ENCODE measurements around the gene EHBP1L1. TPM values are rescaled to one million over a fixed set of nuclear protein-coding genes. Genes with fewer than 3 reads are reported as not detected.

The EHBP1L1 gene
- total RNA-seq, 1 experiment from 2014 or later = 19.6 TPM

DNA sequence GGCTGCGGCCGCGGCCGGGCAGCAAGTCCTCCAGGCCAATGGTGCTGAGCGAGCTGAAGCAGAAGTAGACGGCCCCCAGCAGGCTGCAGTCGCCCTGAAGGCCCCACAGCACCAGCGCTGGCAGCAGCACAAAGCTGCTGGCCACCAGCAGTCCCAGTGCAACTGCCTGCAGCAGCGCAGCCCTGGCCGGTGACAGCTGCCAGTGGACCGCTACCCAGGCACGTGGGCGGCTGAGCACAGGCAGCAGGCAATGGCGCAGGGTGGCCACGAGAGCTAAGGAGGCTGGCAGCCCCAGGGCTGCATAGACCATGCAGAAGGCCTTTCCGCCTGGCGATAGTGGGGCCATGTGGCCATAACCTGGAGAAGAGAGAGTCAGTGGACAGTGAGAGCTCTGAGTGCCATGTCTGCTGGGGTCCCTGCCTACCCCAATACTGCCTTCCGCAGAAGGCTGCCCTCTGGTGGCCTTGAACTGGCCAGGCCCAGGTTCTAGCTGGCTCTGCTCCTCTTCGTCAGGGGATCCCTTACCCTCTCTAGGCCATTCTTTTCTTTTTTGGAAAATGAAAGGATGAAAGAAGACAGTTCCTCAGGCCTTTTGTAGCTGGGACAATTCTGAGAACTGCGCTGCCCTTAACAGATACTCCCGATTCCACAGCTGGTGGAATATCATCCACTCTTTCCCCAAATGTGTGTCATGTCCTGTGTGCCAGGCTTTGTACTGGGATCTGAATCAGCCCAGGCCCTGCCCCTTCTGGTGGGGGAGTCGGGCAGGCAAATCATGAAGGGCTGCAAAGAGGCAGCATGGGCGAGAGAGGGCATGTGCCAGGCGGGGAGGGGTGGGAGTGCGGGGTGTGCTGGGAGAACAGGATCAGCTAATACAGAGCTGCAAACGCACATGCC is 17.9 kb downstream of the EHBP1L1 start:
- intact Hi-C loops (cut with micrococcal nuclease; ENCODE audit: unreplicated experiment) = loop anchor here (2.0 kb wide), 1 partner anchor 19 kb away; no protein-coding TSS in a partner anchor
- no peaks in the 10 kb centered on the region for H3K27me3 ChIP-seq (replicated peaks; ENCODE audit: control insufficient read depth, insufficient read depth, low read length)
- no peaks in the 10 kb centered on the region for H3K9me3 Mint-ChIP-seq (ENCODE audit: unreplicated experiment)
- no peaks in the 10 kb centered on the region for H3K4me1 Mint-ChIP-seq (ENCODE audit: low read depth, unreplicated experiment)
- POLR2A ChIA-PET = no interaction called here
- TF ChIP-seq, protein P1, sequence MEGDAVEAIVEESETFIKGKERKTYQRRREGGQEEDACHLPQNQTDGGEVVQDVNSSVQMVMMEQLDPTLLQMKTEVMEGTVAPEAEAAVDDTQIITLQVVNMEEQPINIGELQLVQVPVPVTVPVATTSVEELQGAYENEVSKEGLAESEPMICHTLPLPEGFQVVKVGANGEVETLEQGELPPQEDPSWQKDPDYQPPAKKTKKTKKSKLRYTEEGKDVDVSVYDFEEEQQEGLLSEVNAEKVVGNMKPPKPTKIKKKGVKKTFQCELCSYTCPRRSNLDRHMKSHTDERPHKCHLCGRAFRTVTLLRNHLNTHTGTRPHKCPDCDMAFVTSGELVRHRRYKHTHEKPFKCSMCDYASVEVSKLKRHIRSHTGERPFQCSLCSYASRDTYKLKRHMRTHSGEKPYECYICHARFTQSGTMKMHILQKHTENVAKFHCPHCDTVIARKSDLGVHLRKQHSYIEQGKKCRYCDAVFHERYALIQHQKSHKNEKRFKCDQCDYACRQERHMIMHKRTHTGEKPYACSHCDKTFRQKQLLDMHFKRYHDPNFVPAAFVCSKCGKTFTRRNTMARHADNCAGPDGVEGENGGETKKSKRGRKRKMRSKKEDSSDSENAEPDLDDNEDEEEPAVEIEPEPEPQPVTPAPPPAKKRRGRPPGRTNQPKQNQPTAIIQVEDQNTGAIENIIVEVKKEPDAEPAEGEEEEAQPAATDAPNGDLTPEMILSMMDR (IDR thresholded peaks at IDR 0.05; ENCODE audit: insufficient read depth in 1 of 2, low read depth in 1 of 2, low read length in 1 of 2, severe bottlenecking in 1 of 2, unreplicated experiment in 1 of 2) = peak; percentile 64 to 68
- peaks cover 25% of the 10 kb centered on the region for H3K36me3 Mint-ChIP-seq (ENCODE audit: insufficient read depth, unreplicated experiment)
- peak overlapping the region; percentile 45 for H3K4me3 Mint-ChIP-seq (ENCODE audit: unreplicated experiment)
- H3K27me3 Mint-ChIP-seq (ENCODE audit: insufficient read depth, unreplicated experiment) = no peaks in the 10 kb centered on the region
- H3K27ac Mint-ChIP-seq (ENCODE audit: unreplicated experiment) = no peak overlapping the region
- H3K36me3 ChIP-seq (ENCODE audit: control insufficient read depth, insufficient read depth, low read length) = peaks cover 4% of the 10 kb centered on the region
- BruUV-seq (replicated peaks) = no TSS peak
- CTCF ChIA-PET = interaction anchor here (0.5 to 1.8 kb wide), 13 partner anchors 10 to 294 kb away, joined by 3 to 22 read pairs (median 4); partner anchors contain the start of genes EHBP1L1, FAM89B, FIBP and PCNX3
- no peaks in the 10 kb centered on the region for H3K9me3 ChIP-seq
- no peak overlapping the region for H3K4me3 ChIP-seq (ENCODE audit: low read depth, low read length)
- peak in 1 of 2 experiments; percentile 54 for DNase-seq
- H3K4me1 ChIP-seq = peaks cover 5% of the 10 kb centered on the region; the same call in 1 of the 2 replicates

DNA sequence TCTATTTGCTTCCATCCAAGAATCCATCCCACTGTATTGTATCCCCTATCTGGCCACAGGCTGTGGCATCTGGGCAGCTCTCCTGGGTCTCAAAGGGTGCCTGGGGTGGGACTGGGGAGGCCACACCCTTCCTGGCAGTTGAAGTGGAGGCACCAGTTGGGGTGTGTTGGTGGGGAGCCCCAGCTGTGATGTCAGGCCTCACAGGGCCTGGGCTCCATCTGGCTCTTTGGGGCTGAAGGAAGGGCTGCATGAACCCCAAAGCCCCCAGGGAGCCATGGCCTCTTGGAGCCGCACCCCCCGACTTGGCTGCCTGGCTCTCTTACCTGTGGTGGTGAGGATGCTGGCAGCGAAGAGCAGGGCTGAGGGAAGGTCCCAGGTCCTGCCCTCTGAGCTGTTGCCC is 19.3 kb downstream of the EHBP1L1 start:
- peaks cover 4% of the 10 kb centered on the region for H3K36me3 ChIP-seq (ENCODE audit: control insufficient read depth, insufficient read depth, low read length)
- no peaks in the 10 kb centered on the region for H3K27me3 ChIP-seq (replicated peaks; ENCODE audit: control insufficient read depth, insufficient read depth, low read length)
- no peaks in the 10 kb centered on the region for H3K9me3 ChIP-seq
- no peak overlapping the region for H3K27ac Mint-ChIP-seq (ENCODE audit: unreplicated experiment)
- BruUV-seq (replicated peaks) = no TSS peak
- CTCF ChIA-PET = interaction anchor here (0.8 to 1.8 kb wide), 2 partner anchors 19 to 21 kb away, joined by 3 to 5 read pairs; partner anchors contain the start of gene EHBP1L1
- no peak overlapping the region for H3K4me3 Mint-ChIP-seq (ENCODE audit: unreplicated experiment)
- intact Hi-C loops (cut with micrococcal nuclease; ENCODE audit: unreplicated experiment) = no loop called here
- POLR2A ChIA-PET = no interaction called here
- peaks cover 33% of the 10 kb centered on the region for H3K36me3 Mint-ChIP-seq (ENCODE audit: insufficient read depth, unreplicated experiment)
- no peak overlapping the region for H3K4me3 ChIP-seq (ENCODE audit: low read depth, low read length)
- peaks cover 5% of the 10 kb centered on the region; the same call in 1 of the 2 replicates for H3K4me1 ChIP-seq
- no peaks in the 10 kb centered on the region for H3K4me1 Mint-ChIP-seq (ENCODE audit: low read depth, unreplicated experiment)
- DNase-seq = no peak
- TF ChIP-seq, protein P1 (IDR thresholded peaks at IDR 0.05; ENCODE audit: insufficient read depth in 1 of 2, low read depth in 1 of 2, low read length in 1 of 2, severe bottlenecking in 1 of 2, unreplicated experiment in 1 of 2) = no peak
- no peaks in the 10 kb centered on the region for H3K9me3 Mint-ChIP-seq (ENCODE audit: unreplicated experiment)
- H3K27me3 Mint-ChIP-seq (ENCODE audit: insufficient read depth, unreplicated experiment) = no peaks in the 10 kb centered on the region

- peaks cover 30% of the 10 kb centered on the region for H3K36me3 Mint-ChIP-seq (ENCODE audit: insufficient read depth, unreplicated experiment)
- Histone ChIP-seq H3K4me3 (ENCODE audit: low read depth, low read length) (no peak within 1 kb of the TSS), H3K4me1 (peaks cover 5% of the 10 kb centered on the region; the same call in 1 of the 2 replicates), H3K9me3 (no peaks in the 10 kb centered on the region), H3K36me3 (ENCODE audit: control insufficient read depth, insufficient read depth, low read length) (peaks cover 4% of the 10 kb centered on the region), H3K27me3 (replicated peaks; ENCODE audit: control insufficient read depth, insufficient read depth, low read length) (no peaks in the 10 kb centered on the region)
- H3K9me3 Mint-ChIP-seq (ENCODE audit: unreplicated experiment) = no peaks in the 10 kb centered on the region
- DNase-seq = no peak
- BruUV-seq (replicated peaks) = no TSS peak
- H3K4me3 Mint-ChIP-seq (ENCODE audit: unreplicated experiment) = no peak within 1 kb of the TSS
- intact Hi-C loops (cut with micrococcal nuclease; ENCODE audit: unreplicated experiment) = no loop called here
- H3K27ac Mint-ChIP-seq (ENCODE audit: unreplicated experiment) = no peak within 1 kb of the TSS
- no peaks in the 10 kb centered on the region for H3K4me1 Mint-ChIP-seq (ENCODE audit: low read depth, unreplicated experiment)
- no peaks in the 10 kb centered on the region for H3K27me3 Mint-ChIP-seq (ENCODE audit: insufficient read depth, unreplicated experiment)
- POLR2A ChIA-PET = interaction anchor here (1.1 kb wide), 1 partner anchor 11 kb away, joined by 6 read pairs; no protein-coding TSS in a partner anchor
- TF ChIP-seq, protein P1 (IDR thresholded peaks at IDR 0.05; ENCODE audit: insufficient read depth in 1 of 2, low read depth in 1 of 2, low read length in 1 of 2, severe bottlenecking in 1 of 2, unreplicated experiment in 1 of 2) = no peak
- CTCF ChIA-PET = interaction anchor here (0.6 kb wide), 1 partner anchor 212 kb away, joined by 5 read pairs; no protein-coding TSS in a partner anchor
Measured at GRCh38 chr11:65595543-65596281, 19.9 kb downstream of the EHBP1L1 start, which contains the start of gene KCNK7. Gene KCNK7, minus strand, starts transcription at chr11:65595800. Its CDS starts 28 bp downstream, at chr11:65595772.
